RWPE2 (cell line): ENCODE data around the gene PAPPA.

Experiments
- ATAC-seq: fragments of 200-7000 bp; cut with Tn5 transposase; 3 replicates; pipeline ENCODE4 v1.9.1; 2021; ENCODE audit warnings: low read depth
- DNase-seq: peaks from one replicate; pipeline ENCODE4 v3.0.0-alpha.2; 2020; ENCODE audit warnings: low spot score
- H3K27ac ChIP-seq: fragments of 450-650 bp; 2 replicates; pipeline ENCODE4 v1.5.1; 2017; ENCODE audit warnings: mild to moderate bottlenecking; ENCODE audit not compliant: poor library complexity, severe bottlenecking
- H3K27me3 ChIP-seq: fragments of 250-450 bp; sonication (Bioruptor Pico); 2 replicates; pipeline ENCODE4 v1.5.1; 2021; ENCODE audit warnings: mild to moderate bottlenecking, moderate library complexity; ENCODE audit not compliant: insufficient read depth, poor library complexity, severe bottlenecking
- H3K36me3 ChIP-seq: fragments of 250-450 bp; sonication (Bioruptor Pico); 2 replicates; pipeline ENCODE4 v1.5.1; 2020; ENCODE audit warnings: low read depth, mild to moderate bottlenecking, moderate library complexity
- H3K4me1 ChIP-seq: fragments of 250-450 bp; sonication (Bioruptor Pico); 2 replicates; pipeline ENCODE4 v1.5.1; 2021; ENCODE audit warnings: mild to moderate bottlenecking, moderate library complexity; ENCODE audit not compliant: insufficient read depth, poor library complexity, severe bottlenecking
- H3K4me3 ChIP-seq: fragments of 250-450 bp; sonication (Bioruptor Pico); 2 replicates; pipeline ENCODE4 v1.5.1; 2021; ENCODE audit warnings: mild to moderate bottlenecking, moderate library complexity; ENCODE audit not compliant: severe bottlenecking
- H3K9me3 ChIP-seq: fragments of 250-450 bp; sonication (Bioruptor Pico); 2 replicates; pipeline ENCODE4 v1.5.1; 2021; ENCODE audit warnings: mild to moderate bottlenecking, moderate library complexity; ENCODE audit not compliant: severe bottlenecking
- CTCF ChIP-seq: fragments of 450-650 bp; IDR thresholded peaks from one replicate; pipeline ENCODE4 v1.5.1; 2017; ENCODE audit warnings: mild to moderate bottlenecking, moderate library complexity; ENCODE audit not compliant: poor library complexity, severe bottlenecking

Gene PAPPA

GRCh38 chr9:116212986-116213692, 59.5 kb downstream of the PAPPA start:
- ATAC-seq = no peak
- no peak for TF ChIP-seq CTCF

DNA sequence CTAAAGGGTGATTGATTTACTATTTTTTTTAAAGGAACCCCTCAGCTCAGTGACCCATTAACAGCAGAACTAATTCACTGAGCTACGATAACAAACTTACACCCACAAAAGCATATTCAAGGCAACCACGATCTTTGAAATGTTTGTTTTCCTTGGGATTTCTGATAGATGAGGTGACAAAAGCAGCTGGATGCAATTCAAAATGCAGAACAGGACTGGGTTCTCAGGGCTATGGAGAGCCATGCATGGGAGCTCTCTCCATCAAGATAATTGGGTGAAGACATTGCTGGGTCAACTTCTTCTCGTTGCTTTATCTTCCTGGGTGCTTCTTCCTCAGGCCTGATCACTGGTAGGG, 60.1 kb downstream of the PAPPA start:
- TF ChIP-seq CTCF = no peak
- Histone ChIP-seq H3K27ac (no peak overlapping the region), H3K4me1 (peaks cover 6% of the 10 kb centered on the region), H3K9me3 (no peaks in the 10 kb centered on the region), H3K36me3 (no peaks in the 10 kb centered on the region), H3K4me3 (no peak overlapping the region), H3K27me3 (no peaks in the 10 kb centered on the region)
- ATAC-seq (no peak), DNase-seq (no peak)

More at GRCh38 chr9:116212986-116213692, 59.5 kb downstream of the PAPPA start:
- H3K4me1 ChIP-seq = peaks cover 6% of the 10 kb centered on the region
- no peak overlapping the region for H3K27ac ChIP-seq
- DNase-seq = no peak
- no peaks in the 10 kb centered on the region for H3K9me3 ChIP-seq
- H3K36me3 ChIP-seq = no peaks in the 10 kb centered on the region
- no peaks in the 10 kb centered on the region for H3K27me3 ChIP-seq
- no peak overlapping the region for H3K4me3 ChIP-seq

DNA sequence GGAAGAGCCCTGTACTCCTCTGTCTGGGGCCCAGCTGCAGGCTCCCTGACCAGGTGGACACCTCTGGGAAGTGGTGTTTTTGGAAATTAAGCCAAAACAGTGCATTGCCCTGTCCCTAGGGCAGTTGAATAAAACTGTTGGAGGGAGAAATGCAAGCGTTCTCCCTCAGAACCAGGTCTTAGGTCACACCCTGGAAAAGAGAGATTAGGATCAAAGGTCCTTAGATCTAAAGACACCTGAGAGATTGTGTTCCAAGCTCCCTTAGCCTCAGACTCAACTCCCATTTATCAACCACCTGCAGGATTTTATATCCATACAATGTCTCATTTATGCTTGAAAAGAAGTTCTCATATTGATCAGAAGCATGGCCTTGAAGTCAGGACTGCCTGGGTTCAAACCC, 64.8 kb downstream of the PAPPA start:
- Histone ChIP-seq H3K36me3 (no peaks in the 10 kb centered on the region), H3K27me3 (no peaks in the 10 kb centered on the region), H3K9me3 (no peaks in the 10 kb centered on the region), H3K4me1 (no peaks in the 10 kb centered on the region), H3K27ac (no peak overlapping the region), H3K4me3 (no peak overlapping the region)
- TF ChIP-seq CTCF = no peak
- ATAC-seq (no peak), DNase-seq (no peak)

GRCh38 chr9:116219686-116220085, 66.1 kb downstream of the PAPPA start:
- Histone ChIP-seq H3K27me3 (no peaks in the 10 kb centered on the region), H3K27ac (no peak overlapping the region), H3K36me3 (no peaks in the 10 kb centered on the region), H3K9me3 (no peaks in the 10 kb centered on the region), H3K4me3 (no peak overlapping the region), H3K4me1 (no peaks in the 10 kb centered on the region)
- no peak for DNase-seq
- TF ChIP-seq CTCF = no peak
- no peak for ATAC-seq

- H3K4me1 ChIP-seq = no peaks in the 10 kb centered on the region
- H3K9me3 ChIP-seq = no peaks in the 10 kb centered on the region
- no peak overlapping the region for H3K4me3 ChIP-seq
- no peaks in the 10 kb centered on the region for H3K36me3 ChIP-seq
- no peak for ATAC-seq
- no peaks in the 10 kb centered on the region for H3K27me3 ChIP-seq
- H3K27ac ChIP-seq = no peak overlapping the region
- TF ChIP-seq CTCF = no peak
- DNase-seq = no peak
Measured at GRCh38 chr9:116223926-116224325, 70.3 kb downstream of the PAPPA start.
